ENCODE data around the gene ELL2.

The ELL2 gene

DNA sequence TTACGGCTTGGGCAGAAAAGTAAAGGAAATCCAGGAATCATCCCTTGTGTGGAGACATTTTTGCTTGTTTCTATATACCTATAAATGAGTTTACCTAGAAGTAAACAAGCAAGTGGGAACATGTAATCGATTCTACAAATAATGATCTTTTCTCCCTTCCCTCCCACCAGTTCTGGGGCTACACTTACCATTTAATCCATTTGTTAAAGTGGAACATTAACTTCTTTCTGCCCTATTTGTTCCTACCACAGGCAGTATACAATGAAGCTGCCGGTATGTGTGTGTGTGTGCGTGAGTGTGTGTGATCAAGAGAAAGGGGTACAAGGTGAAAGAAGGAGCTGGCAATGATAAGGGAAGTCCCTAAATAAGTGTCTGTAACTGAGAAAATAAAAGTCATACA is 26.4 kb upstream of the ELL2 start:
- intact Hi-C loops (cut with DNase I; ENCODE audit: low total_unique reads), result no loop called here
- H3K9me3 ChIP-seq, result no peaks in the 10 kb centered on the region
- DNase-seq, result no peak
- H3K27ac ChIP-seq, result peak overlapping the region; percentile 68 to 75
- no peaks in the 10 kb centered on the region for H3K27me3 ChIP-seq
- H3K4me1 ChIP-seq, result peaks cover 0 to 46% (median 11%) of the 10 kb centered on the region in 4 donors
- TF ChIP-seq, protein P1, sequence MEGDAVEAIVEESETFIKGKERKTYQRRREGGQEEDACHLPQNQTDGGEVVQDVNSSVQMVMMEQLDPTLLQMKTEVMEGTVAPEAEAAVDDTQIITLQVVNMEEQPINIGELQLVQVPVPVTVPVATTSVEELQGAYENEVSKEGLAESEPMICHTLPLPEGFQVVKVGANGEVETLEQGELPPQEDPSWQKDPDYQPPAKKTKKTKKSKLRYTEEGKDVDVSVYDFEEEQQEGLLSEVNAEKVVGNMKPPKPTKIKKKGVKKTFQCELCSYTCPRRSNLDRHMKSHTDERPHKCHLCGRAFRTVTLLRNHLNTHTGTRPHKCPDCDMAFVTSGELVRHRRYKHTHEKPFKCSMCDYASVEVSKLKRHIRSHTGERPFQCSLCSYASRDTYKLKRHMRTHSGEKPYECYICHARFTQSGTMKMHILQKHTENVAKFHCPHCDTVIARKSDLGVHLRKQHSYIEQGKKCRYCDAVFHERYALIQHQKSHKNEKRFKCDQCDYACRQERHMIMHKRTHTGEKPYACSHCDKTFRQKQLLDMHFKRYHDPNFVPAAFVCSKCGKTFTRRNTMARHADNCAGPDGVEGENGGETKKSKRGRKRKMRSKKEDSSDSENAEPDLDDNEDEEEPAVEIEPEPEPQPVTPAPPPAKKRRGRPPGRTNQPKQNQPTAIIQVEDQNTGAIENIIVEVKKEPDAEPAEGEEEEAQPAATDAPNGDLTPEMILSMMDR (IDR thresholded peaks at IDR 0.05), result no peak
- no peaks in the 10 kb centered on the region for H3K36me3 ChIP-seq
- no peak overlapping the region for H3K4me3 ChIP-seq

DNA sequence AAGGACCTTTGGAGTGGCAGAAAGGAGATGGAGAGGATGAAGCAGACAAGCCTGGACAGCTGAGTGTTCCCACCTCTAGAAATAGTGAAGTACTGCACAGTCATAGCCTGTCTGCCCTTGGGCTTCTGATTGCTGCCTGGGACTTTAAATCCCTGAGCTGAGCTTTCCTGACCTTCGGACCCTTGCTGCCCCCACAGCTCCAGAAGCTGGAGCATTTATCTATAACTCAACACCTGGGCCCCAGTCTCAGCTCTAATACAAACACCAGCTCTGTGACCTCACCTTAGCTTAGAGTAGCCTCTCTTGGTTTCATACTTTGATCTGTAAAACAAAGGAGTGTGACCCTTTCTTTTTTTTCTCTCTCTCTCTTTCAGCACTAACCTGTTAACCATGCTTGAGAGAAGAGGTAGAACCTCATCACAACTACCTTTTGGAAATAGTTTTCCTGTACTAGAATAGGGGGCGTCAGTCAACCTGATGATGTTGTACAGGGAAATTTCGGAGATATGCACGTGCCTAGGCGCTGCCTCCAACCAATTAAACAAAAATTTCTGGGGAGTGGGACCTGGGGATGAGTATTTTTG is 25.4 kb upstream of the ELL2 start:
- Histone ChIP-seq H3K36me3 (no peaks in the 10 kb centered on the region), H3K4me3 (no peak overlapping the region), H3K4me1 (peaks cover 0 to 46% (median 11%) of the 10 kb centered on the region in 4 donors), H3K9me3 (no peaks in the 10 kb centered on the region), H3K27ac (peak overlapping the region; percentile 68 to 75), H3K27me3 (no peaks in the 10 kb centered on the region)
- TF ChIP-seq, protein P1 (IDR thresholded peaks at IDR 0.05), result no peak
- intact Hi-C loops (cut with DNase I; ENCODE audit: low total_unique reads), result no loop called here
- DNase-seq, result no peak

DNA sequence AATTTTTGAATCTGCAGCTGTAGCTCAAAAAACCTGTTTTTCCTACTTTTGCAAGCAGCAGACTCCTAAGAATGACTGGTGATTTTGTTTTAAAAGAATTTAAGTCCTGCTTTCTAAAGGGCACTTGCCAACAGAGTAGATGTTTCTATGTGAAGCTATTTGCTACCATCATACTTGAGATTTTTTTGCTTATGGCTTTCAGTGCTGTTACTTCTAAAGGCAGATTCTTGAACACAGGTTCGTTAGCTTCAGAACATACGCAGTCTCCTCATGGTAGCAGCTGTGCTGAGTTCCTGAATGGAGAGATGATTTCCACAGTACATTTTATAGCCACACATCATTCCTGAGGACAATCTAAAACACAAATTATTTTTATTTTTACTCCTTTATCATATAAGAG is 24.4 kb upstream of the ELL2 start:
- Histone ChIP-seq H3K9me3 (no peaks in the 10 kb centered on the region), H3K27ac (peak overlapping the region; percentile 68 to 75), H3K27me3 (no peaks in the 10 kb centered on the region), H3K4me3 (no peak overlapping the region), H3K36me3 (no peaks in the 10 kb centered on the region), H3K4me1 (peaks cover 0 to 46% (median 11%) of the 10 kb centered on the region in 4 donors)
- TF ChIP-seq, protein P1 (IDR thresholded peaks at IDR 0.05), result no peak
- no peak for DNase-seq
- intact Hi-C loops (cut with DNase I; ENCODE audit: low total_unique reads), result no loop called here

DNA sequence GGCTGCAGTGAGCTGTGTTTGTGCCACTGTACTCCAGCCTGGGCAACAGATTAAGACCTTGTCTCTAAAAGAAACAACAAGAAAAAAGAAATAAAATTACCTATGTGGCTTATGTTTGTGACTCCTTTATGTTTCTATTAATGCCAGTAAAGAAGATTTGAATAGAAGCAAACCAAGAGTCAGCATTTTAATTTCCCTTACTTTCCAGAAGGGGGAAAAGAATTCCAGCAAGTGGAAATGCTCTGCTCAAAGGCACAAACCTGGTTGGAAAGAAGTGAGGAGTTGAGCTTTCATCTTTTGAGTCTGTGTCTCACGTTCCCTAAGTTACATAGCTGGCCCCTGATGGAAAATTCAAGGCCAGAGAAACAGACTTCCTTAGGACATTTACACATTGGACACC is 23.6 kb upstream of the ELL2 start:
- Histone ChIP-seq H3K36me3 (no peaks in the 10 kb centered on the region), H3K27ac (peak overlapping the region; percentile 68 to 75), H3K4me1 (peaks cover 0 to 46% (median 11%) of the 10 kb centered on the region in 4 donors), H3K27me3 (no peaks in the 10 kb centered on the region), H3K4me3 (no peak overlapping the region), H3K9me3 (no peaks in the 10 kb centered on the region)
- DNase-seq, result no peak
- intact Hi-C loops (cut with DNase I; ENCODE audit: low total_unique reads), result no loop called here
- TF ChIP-seq, protein P1 (IDR thresholded peaks at IDR 0.05), result peak in 1 of 2 experiments; percentile 23

DNA sequence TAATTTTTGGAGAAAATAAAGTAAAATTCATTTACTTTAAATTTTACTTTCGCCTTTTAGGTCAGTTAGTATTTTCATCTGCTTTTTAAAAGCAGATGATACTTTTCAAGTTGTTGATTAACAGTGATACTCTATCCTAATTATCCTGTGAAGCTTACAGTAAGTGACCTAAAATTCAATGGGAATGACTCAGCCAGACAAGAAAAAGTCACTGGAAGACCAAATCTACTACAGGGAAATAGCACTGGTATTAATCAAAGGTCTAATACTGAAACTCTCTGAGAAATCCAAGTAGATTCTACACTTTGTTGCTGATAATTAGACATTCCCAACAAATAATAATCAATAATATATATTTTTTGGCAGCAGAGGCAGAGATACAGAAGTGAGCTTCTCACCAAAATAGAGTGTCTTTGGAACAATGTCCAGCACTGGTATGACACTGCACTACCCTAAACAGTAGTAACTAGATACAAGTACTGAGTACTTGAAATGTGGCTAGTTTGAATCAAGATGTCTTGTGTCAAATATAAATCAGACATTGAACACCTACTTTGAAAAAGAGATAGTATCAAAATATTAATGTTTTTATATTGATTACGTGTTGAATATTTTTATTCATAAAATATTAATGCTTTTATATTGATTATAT is 22.8 kb upstream of the ELL2 start:
- H3K4me3 ChIP-seq, result no peak overlapping the region
- peak overlapping the region in 1 of 2 donors; percentile 75 for H3K27ac ChIP-seq
- H3K27me3 ChIP-seq, result no peaks in the 10 kb centered on the region
- TF ChIP-seq, protein P1 (IDR thresholded peaks at IDR 0.05), result no peak
- no peaks in the 10 kb centered on the region for H3K36me3 ChIP-seq
- intact Hi-C loops (cut with DNase I; ENCODE audit: low total_unique reads), result no loop called here
- H3K9me3 ChIP-seq, result no peaks in the 10 kb centered on the region
- DNase-seq, result no peak
- peaks cover 0 to 39% (median 8%) of the 10 kb centered on the region in 4 donors for H3K4me1 ChIP-seq

Measured in tibial artery (tissue), 4 donors.